Stomach (tissue), 9 donors: ENCODE results near the gene PRKN. TPM values are rescaled to one million over a fixed set of nuclear protein-coding genes. Genes with fewer than 3 reads are reported as not detected.

ENCODE experiments used
- DNase-seq, 2 donors: peaks; one replicate each; pipeline versions ENCODE4 v3.0.0 to v3.0.0-alpha.2; 2013 to 2019
- H3K27ac ChIP-seq, 5 donors: fragments of 200-600 bp in 4 of 5; sonication (generic) in 4 of 5; one replicate each; pipeline ENCODE4 v1.5.1; 2013 to 2019; ENCODE audit warnings: mild to moderate bottlenecking in 1 of 5, moderate library complexity in 1 of 5
- H3K27me3 ChIP-seq, 3 donors: fragments of 200-600 bp; sonication (generic); one replicate each; pipeline ENCODE4 v1.5.1; 2017 to 2019; ENCODE audit warnings: mixed run types in 1 of 3
- H3K36me3 ChIP-seq, 4 donors: fragments of 200-600 bp; sonication (generic); 1 replicate in 3 of 4; 2 replicates in 1 of 4; pipeline ENCODE4 v1.5.1; 2016 to 2019
- H3K4me1 ChIP-seq, 4 donors: fragments of 200-600 bp; sonication (generic); one replicate each; pipeline ENCODE4 v1.5.1; 2016 to 2019
- H3K4me3 ChIP-seq, 4 donors: fragments of 200-600 bp; sonication (generic) in 3 of 4; one replicate each; pipeline ENCODE4 v1.5.1; 2016 to 2019; ENCODE audit warnings: mild to moderate bottlenecking in 1 of 4
- H3K9me3 ChIP-seq, 4 donors: fragments of 200-600 bp; sonication (generic); one replicate each; pipeline ENCODE4 v1.5.1; 2016 to 2019
- EP300 ChIP-seq: sonication (generic); formaldehyde crosslinking; IDR thresholded peaks from one replicate; pipeline ENCODE4 v1.6.1; 2017; ENCODE audit warnings: antibody characterized with exemption
- POLR2A ChIP-seq, 4 donors: fragments of 450-650 bp; IDR thresholded peaks; one replicate each; pipeline ENCODE4 v1.6.1; 2016; ENCODE audit warnings: antibody characterized with exemption in 4 of 4, control low read depth in 2 of 4, mild to moderate bottlenecking in 1 of 4, moderate library complexity in 1 of 4
- POLR2AphosphoS5 ChIP-seq, 3 donors: sonication (generic); formaldehyde crosslinking; IDR thresholded peaks; one replicate each; pipeline ENCODE4 v1.6.1; 2016; ENCODE audit warnings: antibody characterized with exemption in 3 of 3
- WGBS, 5 donors: extraction: QIAGEN DNeasy Blood & Tissue Kit in 3 of 5; methylation state at CpG; one replicate each; pipeline versions ENCODE4 v1.1.5 to v1.1.7; 2013 to 2018; 5-methylcytosine and 5-hydroxymethylcytosine counted together
- intact Hi-C: fragments of 100-400 bp; cut with DNase I; formaldehyde crosslinking; loops from one replicate; pipeline ENCODE4 v1.15.1; 2023; ENCODE audit warnings: low total_unique reads
- polyA plus RNA-seq, 3 donors: library from polyadenylated mRNA; stranded (reverse); fragments of 200-250 nt; gene quantifications; one replicate each; pipeline ENCODE4 v1.2.3, GENCODE V29; 2013
- total RNA-seq, 5 donors: library from RNA; depleted of rRNA; stranded (reverse); fragments of >200 nt; gene quantifications; one replicate each; pipeline versions ENCODE4 v1.1.0 to v1.2.3, GENCODE V29; 2014 to 2016
- TF ChIP-seq, protein P1 (sequence below), 7 experiments: fragments of 450-650 bp in 4 of 7; fragments of 200-600 bp in 3 of 7; sonication (generic) in 3 of 7; IDR thresholded peaks; one replicate each; pipeline ENCODE4 v1.5.1; 2016 to 2019; ENCODE audit warnings: antibody characterized with exemption in 7 of 7, control low read depth in 2 of 7, mild to moderate bottlenecking in 1 of 7
- donor health status: healthy with polysubstance abuse.
- donor health status: Bipolar disorder and iron deficiency.
- donor health status: healthy.

PRKN gene
- total and polyA plus RNA-seq, 8 donors: 0.68 to 19.8 (median 9.5) TPM

DNA sequence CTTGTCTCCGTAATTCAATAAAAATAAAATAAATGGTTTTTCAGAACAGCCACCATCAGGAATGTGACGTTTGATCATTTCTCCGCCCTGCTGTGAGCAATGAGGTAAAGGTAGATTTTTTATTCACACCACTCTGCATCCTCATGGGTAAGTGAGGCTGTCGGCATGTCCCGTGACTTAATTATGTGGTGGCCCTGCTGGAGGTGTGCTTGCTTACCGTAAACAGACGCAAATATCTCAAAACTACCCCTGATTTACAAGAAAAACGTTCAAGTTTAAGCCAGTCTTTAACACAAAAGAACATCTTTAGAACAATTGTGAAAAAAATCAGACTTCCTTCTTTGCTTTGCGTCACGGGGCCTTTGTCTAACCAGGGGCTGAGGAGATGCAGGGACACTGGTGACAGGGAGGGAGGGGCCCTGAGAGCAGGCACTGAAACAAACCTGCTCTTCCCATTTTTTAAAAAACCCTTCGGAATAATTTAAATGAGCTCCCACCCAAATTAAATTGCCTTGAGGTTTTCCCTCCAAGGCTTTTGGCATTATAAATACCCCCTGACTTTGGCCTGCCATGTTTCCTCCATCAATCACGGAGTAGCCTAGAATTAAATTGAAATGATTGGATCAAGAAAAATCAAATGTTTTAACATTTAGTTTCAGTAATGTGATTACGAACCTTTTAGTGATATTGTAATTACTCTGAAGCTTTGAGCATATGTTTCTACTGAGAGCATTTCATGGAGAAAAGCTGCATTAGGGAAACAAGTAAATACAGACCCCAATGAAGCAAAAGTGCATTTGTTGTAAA lies 13.4 kb downstream of the PRKN start:
- Histone ChIP-seq H3K36me3 (no peaks in the 10 kb centered on the region), H3K27me3 (no peaks in the 10 kb centered on the region), H3K4me1 (no peaks in the 10 kb centered on the region), H3K27ac (no peak overlapping the region), H3K9me3 (no peaks in the 10 kb centered on the region), H3K4me3 (no peak overlapping the region)
- TF ChIP-seq, protein P1, sequence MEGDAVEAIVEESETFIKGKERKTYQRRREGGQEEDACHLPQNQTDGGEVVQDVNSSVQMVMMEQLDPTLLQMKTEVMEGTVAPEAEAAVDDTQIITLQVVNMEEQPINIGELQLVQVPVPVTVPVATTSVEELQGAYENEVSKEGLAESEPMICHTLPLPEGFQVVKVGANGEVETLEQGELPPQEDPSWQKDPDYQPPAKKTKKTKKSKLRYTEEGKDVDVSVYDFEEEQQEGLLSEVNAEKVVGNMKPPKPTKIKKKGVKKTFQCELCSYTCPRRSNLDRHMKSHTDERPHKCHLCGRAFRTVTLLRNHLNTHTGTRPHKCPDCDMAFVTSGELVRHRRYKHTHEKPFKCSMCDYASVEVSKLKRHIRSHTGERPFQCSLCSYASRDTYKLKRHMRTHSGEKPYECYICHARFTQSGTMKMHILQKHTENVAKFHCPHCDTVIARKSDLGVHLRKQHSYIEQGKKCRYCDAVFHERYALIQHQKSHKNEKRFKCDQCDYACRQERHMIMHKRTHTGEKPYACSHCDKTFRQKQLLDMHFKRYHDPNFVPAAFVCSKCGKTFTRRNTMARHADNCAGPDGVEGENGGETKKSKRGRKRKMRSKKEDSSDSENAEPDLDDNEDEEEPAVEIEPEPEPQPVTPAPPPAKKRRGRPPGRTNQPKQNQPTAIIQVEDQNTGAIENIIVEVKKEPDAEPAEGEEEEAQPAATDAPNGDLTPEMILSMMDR (IDR thresholded peaks at IDR 0.05): no peak
- TF ChIP-seq POLR2AphosphoS5 (IDR thresholded peaks at IDR 0.05) (no peak), POLR2A (IDR thresholded peaks at IDR 0.05) (no peak), EP300 (no peak)
- DNase-seq: no peak
- intact Hi-C loops: no loop called here
- WGBS, 5 donors: 78 to 85% (median 82%) methylated on average over 13 of the region's 13 CpGs

DNA sequence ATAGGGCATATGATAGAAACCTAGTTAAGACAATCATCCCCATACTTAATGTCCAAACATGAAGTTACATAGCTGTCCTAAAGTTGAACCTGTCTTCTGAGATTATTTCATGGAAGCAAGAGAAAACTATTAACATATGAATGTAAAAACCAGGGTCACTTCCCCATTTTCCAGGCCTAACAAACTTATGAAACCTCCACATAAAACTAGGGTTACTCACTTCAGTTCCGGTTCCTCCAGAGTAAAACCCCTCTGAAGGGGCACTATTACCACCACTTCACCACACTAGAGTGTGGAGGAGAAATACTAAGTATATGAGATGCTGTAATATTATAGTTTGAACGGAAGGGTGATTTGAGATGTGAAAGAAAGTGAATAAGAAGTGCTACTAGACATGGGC lies 14.9 kb downstream of the PRKN start:
- H3K4me1 ChIP-seq: no peaks in the 10 kb centered on the region
- TF ChIP-seq POLR2AphosphoS5 (IDR thresholded peaks at IDR 0.05) (no peak), EP300 (no peak), POLR2A (IDR thresholded peaks at IDR 0.05) (no peak)
- TF ChIP-seq, protein P1 (IDR thresholded peaks at IDR 0.05): no peak
- H3K36me3 ChIP-seq: no peaks in the 10 kb centered on the region
- H3K4me3 ChIP-seq: no peak overlapping the region
- 89 to 99% (median 96%) methylated on average over 2 of the region's 2 CpGs for WGBS, 5 donors
- H3K9me3 ChIP-seq: no peaks in the 10 kb centered on the region
- H3K27me3 ChIP-seq: no peaks in the 10 kb centered on the region
- intact Hi-C loops: no loop called here
- H3K27ac ChIP-seq: no peak overlapping the region
- DNase-seq: no peak

DNA sequence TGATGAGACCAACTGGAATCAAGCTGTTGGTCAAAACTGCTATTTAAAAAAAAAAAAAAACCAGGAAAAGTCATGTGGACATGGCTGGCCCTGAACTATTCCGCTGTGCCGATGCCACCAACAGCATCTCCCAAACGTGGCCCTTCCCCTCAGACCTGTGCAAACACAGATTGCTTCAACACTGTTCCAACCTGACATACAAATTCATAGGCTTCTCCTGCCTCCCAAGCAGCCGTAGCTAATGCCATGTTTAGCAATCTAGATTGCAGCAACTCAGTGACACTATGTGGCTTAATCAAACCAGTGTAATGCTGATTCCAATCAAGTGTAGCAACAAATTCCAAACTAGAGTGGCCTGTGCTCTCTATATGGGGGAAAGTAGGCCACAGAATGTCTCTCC lies 16.2 kb downstream of the PRKN start:
- no peaks in the 10 kb centered on the region for H3K9me3 ChIP-seq
- no peak overlapping the region for H3K4me3 ChIP-seq
- no peak overlapping the region for H3K27ac ChIP-seq
- H3K27me3 ChIP-seq: no peaks in the 10 kb centered on the region
- 85 to 92% (median 90%) methylated on average over 4 of the region's 4 CpGs for WGBS, 5 donors
- no peak for DNase-seq
- H3K36me3 ChIP-seq: no peaks in the 10 kb centered on the region
- peaks cover 0 to 2% (median 2%) of the 10 kb centered on the region in 4 donors for H3K4me1 ChIP-seq
- TF ChIP-seq EP300 (no peak), POLR2AphosphoS5 (IDR thresholded peaks at IDR 0.05) (no peak), POLR2A (IDR thresholded peaks at IDR 0.05) (no peak)
- intact Hi-C loops: no loop called here

DNA sequence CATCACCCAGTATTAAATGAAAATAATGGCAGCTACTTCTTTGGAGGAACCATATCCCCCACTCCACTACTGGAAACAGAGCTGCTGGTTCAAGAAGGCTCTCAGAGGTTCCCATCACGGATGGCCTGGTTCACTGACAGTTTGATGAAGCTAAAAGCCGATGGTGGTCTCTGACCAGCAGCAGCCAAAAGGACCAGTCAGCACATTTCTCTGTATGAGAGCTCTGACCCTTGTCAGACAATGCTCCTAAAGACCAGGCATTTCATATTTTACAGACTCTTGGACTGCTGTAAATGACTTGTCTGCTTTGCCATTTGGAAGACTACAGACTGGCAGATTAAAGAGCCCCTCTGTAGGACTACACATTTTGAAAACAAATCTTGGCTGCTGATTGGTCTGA lies 16.6 kb downstream of the PRKN start:
- TF ChIP-seq POLR2AphosphoS5 (IDR thresholded peaks at IDR 0.05) (no peak), POLR2A (IDR thresholded peaks at IDR 0.05) (no peak), EP300 (no peak)
- TF ChIP-seq, protein P1 (IDR thresholded peaks at IDR 0.05): no peak
- no peak for DNase-seq
- Histone ChIP-seq H3K27me3 (no peaks in the 10 kb centered on the region), H3K9me3 (no peaks in the 10 kb centered on the region), H3K27ac (no peak overlapping the region), H3K36me3 (no peaks in the 10 kb centered on the region), H3K4me1 (peaks cover 0 to 6% (median 5%) of the 10 kb centered on the region in 4 donors), H3K4me3 (no peak overlapping the region)
- WGBS, 5 donors: 89 to 97% (median 94%) methylated on average over 2 of the region's 2 CpGs
- intact Hi-C loops: no loop called here

DNA sequence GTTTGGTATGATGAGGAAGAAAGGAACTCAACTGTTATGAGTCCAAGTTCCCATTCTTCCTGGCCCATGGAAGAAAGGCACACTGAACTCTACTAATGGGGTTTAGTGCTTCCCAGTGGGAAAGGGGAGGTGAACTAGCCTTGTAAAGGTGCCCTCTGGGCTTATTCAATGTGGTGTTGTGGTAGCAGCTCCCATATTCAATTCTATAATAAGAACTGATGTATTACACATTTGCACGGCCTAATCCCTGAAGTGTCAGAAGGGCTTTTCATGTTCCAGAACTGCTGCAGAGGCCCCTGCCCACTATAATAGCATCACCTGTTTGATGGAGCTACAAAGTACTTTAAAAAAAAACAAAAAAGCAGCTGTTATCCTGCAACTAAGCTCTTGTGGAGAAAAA lies 17.1 kb downstream of the PRKN start:
- H3K9me3 ChIP-seq: no peaks in the 10 kb centered on the region
- intact Hi-C loops: no loop called here
- TF ChIP-seq POLR2AphosphoS5 (IDR thresholded peaks at IDR 0.05) (no peak), POLR2A (IDR thresholded peaks at IDR 0.05) (no peak), EP300 (no peak)
- TF ChIP-seq, protein P1 (IDR thresholded peaks at IDR 0.05): no peak
- WGBS, 5 donors: 89 to 100% (median 94%) methylated on average over 1 of the region's 1 CpG
- H3K36me3 ChIP-seq: no peaks in the 10 kb centered on the region
- no peak overlapping the region for H3K4me3 ChIP-seq
- DNase-seq: no peak
- H3K27me3 ChIP-seq: no peaks in the 10 kb centered on the region
- peaks cover 0 to 11% (median 7%) of the 10 kb centered on the region in 4 donors for H3K4me1 ChIP-seq
- H3K27ac ChIP-seq: no peak overlapping the region
